K562 (cell line): ENCODE results near the gene RAB31. TPM values are rescaled to one million over a fixed set of nuclear protein-coding genes. Genes with fewer than 3 reads are reported as not detected.

Source experiments
- ATAC-seq: fragments of 200-7000 bp; cut with Tn5 transposase; 3 replicates; pipeline ENCODE4 v1.9.1; 2020; ENCODE audit warnings: moderate library complexity
- Bru-seq: library from RNA; stranded (reverse); fragments of 400-500 nt; gene quantifications from one replicate; lab custom pipeline; 2021; lab: Mats Ljungman, UMichigan
- BruChase-seq, 2 experiments: library from RNA; stranded (reverse); fragments of 400-500 nt; gene quantifications; one replicate each; lab custom pipeline; 2021; lab: Mats Ljungman, UMichigan
- BruUV-seq: library from RNA; stranded (reverse); fragments of 400-500 nt; replicated peaks from 2 replicates; lab custom pipeline; 2021; lab: Mats Ljungman, UMichigan
- CTCF ChIA-PET: fragments of 300-600 bp; formaldehyde crosslinking; extraction: SDS; loops from one replicate; lab custom pipeline; 2021; ENCODE audit warnings: low intra/inter-chr PET ratio; lab: Yijun Ruan, JAX
- POLR2A ChIA-PET: fragments of 300-600, 350-650 bp; sonication (Branson Sonifier 250); formaldehyde crosslinking; extraction: SDS; loops from one replicate; lab custom pipeline; 2021; ENCODE audit warnings: antibody characterized with exemption, inconsistent platforms; lab: Yijun Ruan, JAX
- DNase-seq, 4 experiments: peaks; one replicate each; pipeline versions ENCODE4 v3.0.0 to v3.0.0-alpha.2; 2011 to 2018; ENCODE audit warnings: low spot score in 3 of 4, mixed read lengths in 3 of 4; ENCODE audit errors: extremely low read depth in 1 of 4
- FAIRE-seq: peaks from 2 replicates; lab custom pipeline; 2011; peaks lifted over from hg19 to GRCh38; lab: Jason Lieb, UNC
- H2AFZ ChIP-seq: 2 replicates; pipeline ENCODE4 v1.6.0; 2011; ENCODE audit warnings: low read depth, low read length, control low read depth, inconsistent platforms
- H3K27ac ChIP-seq: fragments of 200-600 bp; 3 replicates; pipeline ENCODE4 v1.8.0; 2011; ENCODE audit warnings: low read depth, mild to moderate bottlenecking, control low read depth, inconsistent platforms, low read length, moderate library complexity, mixed read lengths; ENCODE audit errors: extremely low read depth
- H3K27me3 ChIP-seq, 2 experiments: fragments of 300-600 bp in 1 of 2; 2 replicates in 1 of 2; 3 replicates in 1 of 2; pipeline versions ENCODE4 v1.6.0 to v1.8.0; 2011; ENCODE audit warnings: inconsistent platforms in 2 of 2, low read length in 2 of 2, mild to moderate bottlenecking in 1 of 2, mixed read lengths in 1 of 2, moderate library complexity in 1 of 2; ENCODE audit not compliant: control insufficient read depth in 2 of 2, insufficient read depth in 2 of 2
- H3K36me3 ChIP-seq: fragments of 300-600 bp; 3 replicates; pipeline ENCODE4 v1.8.0; 2011; ENCODE audit warnings: mild to moderate bottlenecking, low read length, inconsistent platforms; ENCODE audit not compliant: control insufficient read depth, insufficient read depth
- H3K4me1 ChIP-seq, 2 experiments: fragments of 200-600 bp in 1 of 2; replicated peaks in 1 of 2; 2 replicates in 1 of 2; 3 replicates in 1 of 2; pipeline versions ENCODE4 v1.5.1 to v1.8.0; 2011; ENCODE audit warnings: inconsistent platforms in 2 of 2, low read length in 2 of 2, mild to moderate bottlenecking in 1 of 2, mixed read lengths in 1 of 2, moderate library complexity in 1 of 2; ENCODE audit not compliant: control insufficient read depth in 2 of 2, insufficient read depth in 2 of 2
- H3K4me2 ChIP-seq: 2 replicates; pipeline ENCODE4 v1.6.1; 2011; ENCODE audit warnings: low read length, control low read depth, inconsistent platforms, mixed read lengths; ENCODE audit not compliant: insufficient read depth
- H3K4me3 ChIP-seq: fragments of 200-600 bp; sonication (generic), shearing (Covaris generic); 2 replicates; pipeline ENCODE4 v1.5.1; 2016; ENCODE audit warnings: control low read depth, inconsistent platforms
- H3K79me2 ChIP-seq: fragments of 200-600 bp; 3 replicates; pipeline ENCODE4 v1.8.0; 2011; ENCODE audit warnings: low read length, inconsistent platforms; ENCODE audit not compliant: control insufficient read depth, insufficient read depth
- H3K9ac ChIP-seq, 2 experiments: 2 replicates each; pipeline versions ENCODE4 v1.6.0 to v1.6.1; 2011; ENCODE audit warnings: low read depth in 2 of 2, low read length in 2 of 2, control low read depth in 1 of 2, inconsistent platforms in 1 of 2, mild to moderate bottlenecking in 1 of 2, mixed read lengths in 1 of 2; ENCODE audit not compliant: insufficient read depth in 1 of 2
- H3K9me1 ChIP-seq: one replicate; pipeline ENCODE4 v1.6.0; 2011; ENCODE audit warnings: inconsistent platforms, mild to moderate bottlenecking, low read length, moderate library complexity; ENCODE audit not compliant: control insufficient read depth, insufficient read depth
- H3K9me3 ChIP-seq: replicated peaks from 2 replicates; pipeline ENCODE4 v1.5.1; 2011; ENCODE audit warnings: low read depth, low read length, inconsistent platforms; ENCODE audit not compliant: control insufficient read depth, insufficient read depth
- H4K20me1 ChIP-seq: replicated peaks from 2 replicates; pipeline ENCODE4 v1.6.1; 2011; ENCODE audit warnings: low read length, inconsistent platforms, mixed read lengths; ENCODE audit not compliant: control insufficient read depth, insufficient read depth
- C11orf30 ChIP-seq: fragments of 450-650 bp; IDR thresholded peaks from 2 replicates; pipeline ENCODE4 v1.6.1; 2016; ENCODE audit warnings: low read depth, mild to moderate bottlenecking
- HIVEP1 ChIP-seq: fragments of 250-450 bp; sonication (Bioruptor Pico); IDR thresholded peaks from 2 replicates; pipeline ENCODE4 v1.4.0; 2020; ENCODE audit warnings: mild to moderate bottlenecking
- MYBL2 ChIP-seq, 2 experiments: fragments of 450-650 bp in 1 of 2; sonication (generic) in 1 of 2; formaldehyde crosslinking in 1 of 2; IDR thresholded peaks; 2 replicates each; pipeline versions ENCODE4 v1.6.1 to v1.8.1; 2017 to 2022; ENCODE audit warnings: borderline replicate concordance in 1 of 2, inconsistent platforms in 1 of 2, low read depth in 1 of 2, mild to moderate bottlenecking in 1 of 2, missing genetic modification reagents in 1 of 2, moderate library complexity in 1 of 2
- NONO ChIP-seq, 2 experiments: fragments of 200-400 bp in 1 of 2; fragments of 450-650 bp in 1 of 2; formaldehyde crosslinking in 1 of 2; IDR thresholded peaks; 2 replicates each; pipeline ENCODE4 v1.6.1; 2017; ENCODE audit warnings: low read depth in 2 of 2, mild to moderate bottlenecking in 2 of 2, moderate library complexity in 2 of 2, low read length in 1 of 2
- SPI1 ChIP-seq: IDR thresholded peaks from 2 replicates; pipeline ENCODE4 v1.6.1; 2011; ENCODE audit warnings: low read depth, low read length, control low read depth, borderline replicate concordance
- ZNF165 ChIP-seq: fragments of 250-450 bp; sonication (Bioruptor Pico); IDR thresholded peaks from 2 replicates; pipeline ENCODE4 v1.4.0; 2020; ENCODE audit warnings: borderline replicate concordance
- ZNF224 ChIP-seq: sonication (generic); formaldehyde crosslinking; IDR thresholded peaks from 2 replicates; pipeline ENCODE4 v1.8.0; 2022; ENCODE audit warnings: mild to moderate bottlenecking, missing genetic modification reagents
- ZNF507 ChIP-seq: conservative IDR thresholded peaks from 2 replicates; pipeline ENCODE4 v1.6.1; 2017; ENCODE audit warnings: missing genetic modification characterization, missing compliant biosample characterization
- WGBS: fragments of 100-300 bp; shearing (Covaris generic); methylation state at CpG from one replicate; pipeline ENCODE4 v1.1.6; 2016; ENCODE audit warnings: low coverage, mixed read lengths; ENCODE audit not compliant: insufficient coverage; ENCODE audit errors: missing lambda C conversion rate; 5-methylcytosine and 5-hydroxymethylcytosine counted together
- in situ Hi-C: fragments of 300-500 bp; cut with MboI; formaldehyde crosslinking; loops from 4 replicates; pipeline ENCODE4 v1.15.0; 2018; ENCODE audit warnings: inconsistent platforms, mixed read lengths
- intact Hi-C: fragments of 100-400 bp; cut with micrococcal nuclease; formaldehyde crosslinking; loops from 2 replicates; pipeline ENCODE4 v1.14.2; 2022
- long read RNA-seq, 3 experiments: library from polyadenylated mRNA in 2 of 3; library from RNA in 1 of 3; unstranded in 2 of 3; stranded (forward) in 1 of 3; transcript quantifications; one replicate each; pipeline ENCODE4 v2.0.0, GENCODE V29; 2019 to 2022
- polyA minus RNA-seq, 3 experiments: library from RNA; depleted of rRNA, polyadenylated mRNA; stranded (reverse); fragments of >200 nt; gene quantifications; 2 replicates each; pipeline ENCODE4 v1.2.3, GENCODE V29; 2011
- polyA plus RNA-seq, 8 experiments: library from polyadenylated mRNA; depleted of rRNA in 4 of 8; stranded (reverse) in 5 of 8; unstranded in 3 of 8; fragments of >200 nt; fragmentation: Nextera tagmentation in 2 of 8; fragmentation: Illumina TruSeq in 1 of 8; extraction: Ambion mirVana in 2 of 8; extraction: Trizol in 1 of 8; gene quantifications; 2 replicates each; pipeline versions ENCODE4 v1.2.1 to v1.2.3, GENCODE V29; 2011 to 2014; ENCODE audit warnings: inconsistent platforms in 1 of 8, missing spikeins in 1 of 8
- total RNA-seq, 7 experiments: library from RNA; depleted of rRNA in 6 of 7; stranded (reverse); fragments of >200 nt in 6 of 7; fragmentation: Illumina TruSeq in 2 of 7; extraction: Trizol in 2 of 7; gene quantifications; 2 replicates each; pipeline versions ENCODE4 v1.2.1 to v1.2.3, GENCODE V29; 2011 to 2021; ENCODE audit warnings: low replicate concordance in 1 of 7
- TF ChIP-seq, protein P1 (sequence below): IDR thresholded peaks from 2 replicates; pipeline ENCODE4 v1.6.1; 2011; ENCODE audit warnings: borderline replicate concordance, low read depth, mild to moderate bottlenecking, moderate library complexity, low read length; ENCODE audit not compliant: insufficient read depth, poor library complexity, severe bottlenecking
- TF ChIP-seq, protein P2 (sequence below): fragments of 450-650 bp; IDR thresholded peaks from 2 replicates; pipeline ENCODE4 v1.6.1; 2017; ENCODE audit warnings: antibody characterized with exemption

RAB31 gene, protein sequence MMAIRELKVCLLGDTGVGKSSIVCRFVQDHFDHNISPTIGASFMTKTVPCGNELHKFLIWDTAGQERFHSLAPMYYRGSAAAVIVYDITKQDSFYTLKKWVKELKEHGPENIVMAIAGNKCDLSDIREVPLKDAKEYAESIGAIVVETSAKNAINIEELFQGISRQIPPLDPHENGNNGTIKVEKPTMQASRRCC
- 62.1 and 65.0 TPM in 2 replicates for total RNA-seq (2011; cell fraction: chromatin; rRNA removed; ENCODE audit: low replicate concordance)
- 26.5 and 31.9 TPM in 2 replicates for total RNA-seq (2011; cell fraction: nucleolus; rRNA removed)
- total RNA-seq (2011; cell fraction: nucleoplasm; rRNA removed), result 43.2 and 112 TPM in 2 replicates
- total RNA-seq (2014; rRNA removed) (34.9 and 43.1 TPM in 2 replicates), total RNA-seq (2014; rRNA removed; fragmentation: Illumina TruSeq; extraction: Trizol) (44.1 and 51.7 TPM in 2 replicates), total RNA-seq (2015; rRNA removed; fragmentation: Illumina TruSeq; extraction: Trizol) (36.8 and 41.3 TPM in 2 replicates), total RNA-seq (2021) (57.7 and 66.1 TPM in 2 replicates), polyA plus RNA-seq (2011; rRNA removed) (32.8 and 70.4 TPM in 2 replicates), polyA plus RNA-seq (2014; fragmentation: Illumina TruSeq; extraction: Trizol) (47.9 and 50.9 TPM in 2 replicates), polyA plus RNA-seq (2014; fragmentation: Nextera tagmentation; extraction: Ambion mirVana) (10 to 100 TPM; 20.7 to 25.6 TPM), polyA plus RNA-seq (2014; rRNA removed) (25.6 and 29.0 TPM in 2 replicates), polyA minus RNA-seq (2011; rRNA and poly(A)+ RNA removed) (89.7 and 166 TPM in 2 replicates), Bru-seq, nascent RNA (percentile 82 among the genes with signal in this experiment), BruChase-seq, experiment 1, labeled RNA remaining after a 2-hour chase (percentile 75 among the genes with signal in this experiment), BruChase-seq, experiment 2, labeled RNA remaining after a 6-hour chase (percentile 72 among the genes with signal in this experiment)
- 26.1 and 28.8 TPM in 2 replicates for polyA plus RNA-seq (2011; cell fraction: cytosol; rRNA removed)
- 33.7 and 65.3 TPM in 2 replicates for polyA plus RNA-seq (2011; cell fraction: nucleus; rRNA removed)
- 37.3 and 45.1 TPM in 2 replicates for polyA plus RNA-seq (2012)
- polyA minus RNA-seq (2011; cell fraction: cytosol; rRNA and poly(A)+ RNA removed), result 27.4 and 41.0 TPM in 2 replicates
- 32.4 and 49.9 TPM in 2 replicates for polyA minus RNA-seq (2011; cell fraction: nucleus; rRNA and poly(A)+ RNA removed)
- long read RNA-seq, experiment 1, full-length matches to known transcripts, result 203 of 263 reads
- long read RNA-seq, experiment 1, partial matches to known transcripts, result 38 of 263 reads
- long read RNA-seq, experiment 1, other reads (novel, unspliced or antisense), result 22 of 263 reads
- long read RNA-seq, experiment 2, full-length matches to known transcripts, result 18 of 67 reads
- long read RNA-seq, experiment 2, partial matches to known transcripts, result 1 of 67 reads
- long read RNA-seq, experiment 2, other reads (novel, unspliced or antisense), result 48 of 67 reads
- long read RNA-seq, experiment 3, full-length matches to known transcripts, result 34 of 45 reads
- long read RNA-seq, experiment 3, partial matches to known transcripts, result 2 of 45 reads
- long read RNA-seq, experiment 3, other reads (novel, unspliced or antisense), result 9 of 45 reads

DNA sequence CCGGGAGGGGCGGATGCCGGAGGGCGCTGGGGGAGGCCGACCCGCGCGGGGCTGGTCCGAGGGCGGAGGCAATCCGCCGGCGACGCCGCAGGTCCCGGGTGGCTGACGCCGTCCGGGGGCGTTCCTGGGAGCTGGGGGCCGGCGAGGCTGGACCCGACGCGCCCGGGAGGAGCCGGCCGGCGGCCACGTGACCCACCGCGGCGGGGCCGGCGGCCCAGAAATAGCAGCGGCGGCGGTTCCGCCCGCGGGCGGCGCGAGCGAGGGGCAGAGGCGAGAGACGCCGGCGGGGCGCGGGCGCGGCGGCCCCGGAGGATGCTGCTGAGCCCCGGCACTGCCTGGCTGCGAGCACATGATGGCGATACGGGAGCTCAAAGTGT lies at the start of gene RAB31:
Gene RAB31, plus strand, starts transcription at position 245 of the 377 bp plus-strand sequence. Its CDS starts 105 bp downstream, at position 350.
- in situ Hi-C loops (no loop called here), intact Hi-C loops (loop anchor here (5.0 to 10.0 kb wide), 2 partner anchors 94 to 817 kb away; partner anchors contain the start of gene NAPG)
- peak within 1 kb of the TSS; percentile 76 for H3K4me3 ChIP-seq
- H3K36me3 ChIP-seq, result peaks cover 16% of the 10 kb centered on the region; the same call in 2 of the 3 replicates
- H4K20me1 ChIP-seq, result no peaks in the 10 kb centered on the region
- peak; percentile 87 to 98 (median 94) for DNase-seq
- WGBS, result under 1% methylated on average over 45 of the region's 59 CpGs
- peak within 1 kb of the TSS; percentile 75 for H3K27ac ChIP-seq
- H3K9me3 ChIP-seq, result no peaks in the 10 kb centered on the region
- no peak for FAIRE-seq
- H3K4me1 ChIP-seq, result peaks cover 47 to 65% of the 10 kb centered on the region in 2 experiments
- BruUV-seq, result no TSS peak
- peak; percentile 86 for ATAC-seq
- ChIA-PET POLR2A (interaction anchor here (0.6 to 1.7 kb wide), 13 partner anchors 9 to 252 kb away, joined by 3 to 7 read pairs (median 3); no protein-coding TSS in a partner anchor), CTCF (no interaction called here)
- H3K27me3 ChIP-seq, result no peaks in the 10 kb centered on the region
- peak within 1 kb of the TSS; percentile 91 for H2AFZ ChIP-seq
- no peaks in the 10 kb centered on the region for H3K9me1 ChIP-seq
- peak within 1 kb of the TSS; percentile 80 for H3K4me2 ChIP-seq
- peak within 1 kb of the TSS; percentile 70 to 94 for H3K9ac ChIP-seq
- peaks cover 47% of the 10 kb centered on the region for H3K79me2 ChIP-seq
- TF ChIP-seq C11orf30 (no peak), ZNF165 (CRISPR knock-in tag) (no peak), NONO (IDR thresholded peaks at IDR 0.05; ENCODE audit: low read depth in 2 of 2, low read length in 1 of 2) (peak in 1 of 2 experiments; percentile 88; a peak in 1 of 4 replicates), HIVEP1 (no peak), MYBL2 (IDR thresholded peaks at IDR 0.05; ENCODE audit: low read depth) (no peak), MYBL2 (CRISPR knock-in tag; IDR thresholded peaks at IDR 0.05; ENCODE audit: borderline replicate concordance) (no peak), ZNF224 (CRISPR knock-in tag) (no peak), SPI1 (no peak), ZNF507 (tag) (no peak)
- TF ChIP-seq, protein P1, sequence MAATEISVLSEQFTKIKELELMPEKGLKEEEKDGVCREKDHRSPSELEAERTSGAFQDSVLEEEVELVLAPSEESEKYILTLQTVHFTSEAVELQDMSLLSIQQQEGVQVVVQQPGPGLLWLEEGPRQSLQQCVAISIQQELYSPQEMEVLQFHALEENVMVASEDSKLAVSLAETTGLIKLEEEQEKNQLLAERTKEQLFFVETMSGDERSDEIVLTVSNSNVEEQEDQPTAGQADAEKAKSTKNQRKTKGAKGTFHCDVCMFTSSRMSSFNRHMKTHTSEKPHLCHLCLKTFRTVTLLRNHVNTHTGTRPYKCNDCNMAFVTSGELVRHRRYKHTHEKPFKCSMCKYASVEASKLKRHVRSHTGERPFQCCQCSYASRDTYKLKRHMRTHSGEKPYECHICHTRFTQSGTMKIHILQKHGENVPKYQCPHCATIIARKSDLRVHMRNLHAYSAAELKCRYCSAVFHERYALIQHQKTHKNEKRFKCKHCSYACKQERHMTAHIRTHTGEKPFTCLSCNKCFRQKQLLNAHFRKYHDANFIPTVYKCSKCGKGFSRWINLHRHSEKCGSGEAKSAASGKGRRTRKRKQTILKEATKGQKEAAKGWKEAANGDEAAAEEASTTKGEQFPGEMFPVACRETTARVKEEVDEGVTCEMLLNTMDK, result no peak
- TF ChIP-seq, protein P2, sequence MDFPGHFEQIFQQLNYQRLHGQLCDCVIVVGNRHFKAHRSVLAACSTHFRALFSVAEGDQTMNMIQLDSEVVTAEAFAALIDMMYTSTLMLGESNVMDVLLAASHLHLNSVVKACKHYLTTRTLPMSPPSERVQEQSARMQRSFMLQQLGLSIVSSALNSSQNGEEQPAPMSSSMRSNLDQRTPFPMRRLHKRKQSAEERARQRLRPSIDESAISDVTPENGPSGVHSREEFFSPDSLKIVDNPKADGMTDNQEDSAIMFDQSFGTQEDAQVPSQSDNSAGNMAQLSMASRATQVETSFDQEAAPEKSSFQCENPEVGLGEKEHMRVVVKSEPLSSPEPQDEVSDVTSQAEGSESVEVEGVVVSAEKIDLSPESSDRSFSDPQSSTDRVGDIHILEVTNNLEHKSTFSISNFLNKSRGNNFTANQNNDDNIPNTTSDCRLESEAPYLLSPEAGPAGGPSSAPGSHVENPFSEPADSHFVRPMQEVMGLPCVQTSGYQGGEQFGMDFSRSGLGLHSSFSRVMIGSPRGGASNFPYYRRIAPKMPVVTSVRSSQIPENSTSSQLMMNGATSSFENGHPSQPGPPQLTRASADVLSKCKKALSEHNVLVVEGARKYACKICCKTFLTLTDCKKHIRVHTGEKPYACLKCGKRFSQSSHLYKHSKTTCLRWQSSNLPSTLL, result no peak
